ENCODE results near the gene MAN1C1.
A peak's percentile ranks its signal among the peaks of the same experiment; 100 is the strongest.

Gene MAN1C1

GRCh38 chr1:25817840-25818501 lies 201.4 kb downstream of the MAN1C1 start:
- DNase-seq (ENCODE audit: low read depth), result no peak

- no peak for DNase-seq (ENCODE audit: low read depth)
Measured at GRCh38 chr1:25818569-25818968, 202.0 kb downstream of the MAN1C1 start.

GRCh38 chr1:25819491-25820246 lies 203.1 kb downstream of the MAN1C1 start, which contains the start of gene MTFR1L:
Gene MTFR1L (plus strand): TSS chr1:25819954. CDS start chr1:25823105, 3,151 bp downstream.
- peak; percentile 89 for DNase-seq (ENCODE audit: low read depth)

- DNase-seq (ENCODE audit: low read depth), result peak; percentile 50
Measured at GRCh38 chr1:25820247-25821111, 203.9 kb downstream of the MAN1C1 start.

- DNase-seq (ENCODE audit: low read depth), result no peak
Measured at GRCh38 chr1:25821112-25821476, 204.5 kb downstream of the MAN1C1 start.

GRCh38 chr1:25821630-25822091 lies 205.1 kb downstream of the MAN1C1 start:
- DNase-seq (ENCODE audit: low read depth), result no peak

- DNase-seq (ENCODE audit: low read depth), result no peak
Measured at GRCh38 chr1:25825605-25826004, 209.0 kb downstream of the MAN1C1 start.

GRCh38 chr1:25826571-25826970 lies 210.0 kb downstream of the MAN1C1 start:
- no peak for DNase-seq (ENCODE audit: low read depth)

GRCh38 chr1:25828491-25828890 lies 211.9 kb downstream of the MAN1C1 start:
- DNase-seq (ENCODE audit: low read depth), result no peak

- no peak for DNase-seq (ENCODE audit: low read depth)
Measured at GRCh38 chr1:25829046-25829445, 212.5 kb downstream of the MAN1C1 start.

- DNase-seq (ENCODE audit: low read depth), result no peak
Measured at GRCh38 chr1:25831569-25832196, 215.1 kb downstream of the MAN1C1 start.

GRCh38 chr1:25832336-25833037 lies 215.9 kb downstream of the MAN1C1 start:
- no peak for DNase-seq (ENCODE audit: low read depth)

GRCh38 chr1:25833158-25833557 lies 216.6 kb downstream of the MAN1C1 start:
- no peak for DNase-seq (ENCODE audit: low read depth)

All from stimulated activated CD8-positive, alpha-beta memory T cell treated with anti-CD3 and anti-CD28 coated beads, Interleukin-12 subunit alpha, Interleukin-12 subunit beta, amount 100 ng/mL, for 4 hours (primary cell).